Measurements from ENCODE around the gene KLHL17. TPM values are rescaled to one million over a fixed set of nuclear protein-coding genes. Genes with fewer than 3 reads are reported as not detected.

KLHL17 gene
- total and polyA plus RNA-seq, 3 donors from 2014 or later, result 16.0 to 36.4 (median 34.9) TPM

DNA sequence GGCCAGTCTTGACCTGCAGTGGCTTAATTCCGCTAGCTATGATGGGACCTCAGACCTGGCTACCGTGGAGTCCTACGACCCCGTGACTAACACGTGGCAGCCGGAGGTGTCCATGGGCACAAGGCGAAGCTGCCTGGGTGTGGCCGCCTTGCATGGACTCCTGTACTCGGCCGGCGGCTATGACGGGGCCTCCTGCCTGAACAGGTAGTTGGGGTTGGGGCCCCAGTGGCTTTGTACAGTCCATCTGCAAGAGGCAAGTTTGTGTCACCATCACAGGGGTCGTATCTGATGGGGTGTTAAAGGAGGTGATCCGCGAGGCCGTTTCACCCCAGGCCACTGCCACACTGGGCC lies 2.9 kb downstream of the KLHL17 start:
- Histone ChIP-seq H3K27ac (no peak overlapping the region), H3K36me3 (ENCODE audit: low read depth, missing control alignments) (no peaks in the 10 kb centered on the region), H3K4me3 (no peak overlapping the region), H3K27me3 (no peaks in the 10 kb centered on the region), H3K9me3 (no peaks in the 10 kb centered on the region), H3K4me1 (peaks cover 8% of the 10 kb centered on the region)
- TF ChIP-seq, protein P1, sequence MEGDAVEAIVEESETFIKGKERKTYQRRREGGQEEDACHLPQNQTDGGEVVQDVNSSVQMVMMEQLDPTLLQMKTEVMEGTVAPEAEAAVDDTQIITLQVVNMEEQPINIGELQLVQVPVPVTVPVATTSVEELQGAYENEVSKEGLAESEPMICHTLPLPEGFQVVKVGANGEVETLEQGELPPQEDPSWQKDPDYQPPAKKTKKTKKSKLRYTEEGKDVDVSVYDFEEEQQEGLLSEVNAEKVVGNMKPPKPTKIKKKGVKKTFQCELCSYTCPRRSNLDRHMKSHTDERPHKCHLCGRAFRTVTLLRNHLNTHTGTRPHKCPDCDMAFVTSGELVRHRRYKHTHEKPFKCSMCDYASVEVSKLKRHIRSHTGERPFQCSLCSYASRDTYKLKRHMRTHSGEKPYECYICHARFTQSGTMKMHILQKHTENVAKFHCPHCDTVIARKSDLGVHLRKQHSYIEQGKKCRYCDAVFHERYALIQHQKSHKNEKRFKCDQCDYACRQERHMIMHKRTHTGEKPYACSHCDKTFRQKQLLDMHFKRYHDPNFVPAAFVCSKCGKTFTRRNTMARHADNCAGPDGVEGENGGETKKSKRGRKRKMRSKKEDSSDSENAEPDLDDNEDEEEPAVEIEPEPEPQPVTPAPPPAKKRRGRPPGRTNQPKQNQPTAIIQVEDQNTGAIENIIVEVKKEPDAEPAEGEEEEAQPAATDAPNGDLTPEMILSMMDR (IDR thresholded peaks at IDR 0.05), result no peak
- no peak for TF ChIP-seq POLR2A (IDR thresholded peaks at IDR 0.05)
- DNase-seq, result no peak
- WGBS, 2 donors, result 95 to 100% methylated on average over 6 to 16 of the region's 16 CpGs
- intact Hi-C loops (cut with DNase I; ENCODE audit: low total_unique reads), result no loop called here

DNA sequence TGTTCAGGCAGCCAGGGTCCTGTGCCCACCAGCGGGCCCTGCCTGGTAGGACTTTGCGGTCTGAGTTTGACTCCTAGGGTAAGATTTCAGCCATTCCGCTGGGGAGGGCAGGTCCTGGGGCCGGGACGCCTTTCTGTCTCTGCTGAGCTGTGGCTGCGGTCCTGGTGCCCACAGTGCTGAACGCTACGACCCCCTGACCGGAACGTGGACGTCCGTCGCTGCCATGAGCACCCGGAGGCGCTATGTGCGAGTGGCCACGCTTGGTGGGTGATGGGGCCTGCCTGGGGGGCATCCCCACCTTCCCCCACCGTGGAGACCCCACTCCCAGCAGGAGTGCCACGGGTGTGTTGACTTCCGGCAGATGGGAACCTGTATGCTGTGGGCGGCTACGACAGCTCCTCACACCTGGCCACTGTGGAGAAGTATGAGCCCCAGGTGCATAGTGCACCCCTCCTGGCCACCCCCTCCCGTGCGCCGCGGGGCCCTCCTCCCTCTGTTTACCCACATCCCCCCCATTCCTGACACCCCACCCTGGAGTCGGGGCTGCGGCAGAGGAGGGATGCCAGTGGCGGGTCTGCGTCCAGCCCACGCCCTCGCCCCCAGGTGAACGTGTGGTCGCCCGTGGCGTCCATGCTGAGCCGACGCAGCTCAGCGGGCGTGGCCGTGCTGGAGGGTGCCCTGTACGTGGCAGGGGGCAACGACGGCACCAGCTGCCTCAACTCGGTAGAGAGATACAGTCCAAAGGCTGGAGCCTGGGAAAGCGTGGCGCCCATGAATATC lies 3.6 kb downstream of the KLHL17 start:
- Histone ChIP-seq H3K4me1 (peaks cover 5% of the 10 kb centered on the region), H3K27ac (no peak overlapping the region), H3K9me3 (no peaks in the 10 kb centered on the region), H3K27me3 (no peaks in the 10 kb centered on the region), H3K4me3 (no peak overlapping the region), H3K36me3 (ENCODE audit: low read depth, missing control alignments) (no peaks in the 10 kb centered on the region)
- intact Hi-C loops (cut with DNase I; ENCODE audit: low total_unique reads), result no loop called here
- 88 to 94% methylated on average over 19 to 47 of the region's 47 CpGs for WGBS, 2 donors
- no peak for DNase-seq
- TF ChIP-seq, protein P1 (IDR thresholded peaks at IDR 0.05), result no peak
- TF ChIP-seq POLR2A (IDR thresholded peaks at IDR 0.05), result no peak

DNA sequence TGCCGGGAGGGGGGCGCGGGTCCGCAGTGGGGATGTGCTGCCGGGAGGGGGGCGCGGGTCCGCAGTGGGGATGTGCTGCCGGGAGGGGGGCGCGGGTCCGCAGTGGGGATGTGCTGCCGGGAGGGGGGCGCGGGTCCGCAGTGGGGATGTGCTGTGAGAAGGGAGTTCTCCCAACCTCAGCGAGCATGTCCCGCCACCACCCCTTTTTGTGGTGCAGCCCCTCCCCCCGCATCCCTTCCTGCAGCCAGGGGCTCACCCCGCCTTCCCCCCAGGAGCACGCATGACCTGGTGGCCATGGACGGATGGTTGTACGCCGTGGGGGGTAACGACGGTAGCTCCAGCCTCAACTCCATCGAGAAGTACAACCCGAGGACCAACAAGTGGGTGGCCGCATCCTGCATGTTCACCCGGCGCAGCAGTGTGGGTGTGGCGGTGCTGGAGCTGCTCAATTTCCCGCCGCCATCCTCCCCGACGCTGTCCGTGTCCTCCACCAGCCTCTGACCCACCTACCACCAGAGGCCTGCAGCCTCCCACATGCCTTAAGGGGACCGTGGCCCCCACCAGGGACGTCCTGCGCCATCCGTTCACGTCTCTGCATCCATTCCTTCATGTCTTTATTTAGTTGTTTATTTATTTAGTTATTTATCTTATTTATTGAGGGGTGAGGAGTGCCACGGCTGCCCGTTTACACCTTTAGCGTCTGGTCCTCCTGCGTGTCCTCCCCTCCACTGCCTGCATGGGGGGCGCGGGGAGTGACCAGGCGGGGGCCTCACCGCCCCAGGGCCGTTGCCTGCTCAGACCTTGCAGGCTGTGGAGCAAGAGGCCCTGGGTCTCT lies 4.5 kb downstream of the KLHL17 start:
- Histone ChIP-seq H3K9me3 (no peaks in the 10 kb centered on the region), H3K4me1 (peaks cover 5% of the 10 kb centered on the region), H3K36me3 (ENCODE audit: low read depth, missing control alignments) (no peaks in the 10 kb centered on the region), H3K27ac (no peak overlapping the region), H3K4me3 (no peak overlapping the region), H3K27me3 (no peaks in the 10 kb centered on the region)
- DNase-seq, result no peak
- intact Hi-C loops (cut with DNase I; ENCODE audit: low total_unique reads), result no loop called here
- 93 to 94% methylated on average over 17 to 40 of the region's 51 CpGs for whole genome bisulfite sequencing, 2 donors
- TF ChIP-seq POLR2A (IDR thresholded peaks at IDR 0.05), result no peak
- TF ChIP-seq, protein P1 (IDR thresholded peaks at IDR 0.05), result no peak

DNA sequence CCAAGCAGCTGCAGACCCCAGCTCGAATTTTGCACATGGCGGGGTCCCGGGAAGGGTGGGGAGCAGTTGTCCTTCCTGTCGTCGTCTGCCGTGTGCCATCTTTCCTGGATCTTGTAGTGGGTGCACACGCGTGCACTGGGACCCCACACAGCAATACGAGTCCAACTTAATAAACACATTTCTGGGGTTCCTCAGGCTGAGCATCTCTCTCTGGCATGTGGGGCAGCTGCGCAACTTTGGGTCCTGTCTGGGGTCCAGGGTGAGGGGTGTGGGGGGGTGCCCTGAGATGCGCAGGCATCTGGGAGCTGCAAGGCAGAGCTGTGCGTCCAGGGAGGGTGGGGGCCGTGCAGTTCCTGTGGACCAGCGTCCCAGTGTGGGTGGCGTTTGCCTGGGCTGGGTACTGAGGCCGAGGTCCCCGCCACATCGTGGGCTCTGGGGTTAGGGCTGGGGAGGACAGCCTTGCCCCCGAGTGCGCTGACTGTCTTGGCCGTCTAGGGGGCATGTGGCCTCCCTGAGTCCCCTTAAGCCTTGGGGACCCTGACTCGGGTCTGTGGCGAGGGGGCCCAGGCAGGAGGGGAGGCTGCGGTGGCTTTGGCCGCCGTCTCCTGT lies 5.2 kb downstream of the KLHL17 start:
- intact Hi-C loops (cut with DNase I; ENCODE audit: low total_unique reads), result no loop called here
- Histone ChIP-seq H3K36me3 (ENCODE audit: low read depth, missing control alignments) (no peaks in the 10 kb centered on the region), H3K27ac (no peak overlapping the region), H3K27me3 (no peaks in the 10 kb centered on the region), H3K4me1 (peaks cover 5% of the 10 kb centered on the region), H3K9me3 (no peaks in the 10 kb centered on the region), H3K4me3 (no peak overlapping the region)
- TF ChIP-seq, protein P1 (IDR thresholded peaks at IDR 0.05), result no peak
- no peak for TF ChIP-seq POLR2A (IDR thresholded peaks at IDR 0.05)
- no peak for DNase-seq
- WGBS, 2 donors, result 78 to 87% methylated on average over 9 to 26 of the region's 26 CpGs
